HEK293 (cell line): Measurements from ENCODE around the gene CFH.

Source experiments
- WT1 ChIP-seq: fragments of 450-650 bp; formaldehyde crosslinking; IDR thresholded peaks from 2 replicates; pipeline ENCODE4 v1.5.1; 2016; ENCODE audit warnings: missing biosample characterization, missing genetic modification characterization
- ZBTB48 ChIP-seq: fragments of 450-650 bp; formaldehyde crosslinking; IDR thresholded peaks from 2 replicates; pipeline ENCODE4 v1.5.1; 2016; ENCODE audit warnings: missing biosample characterization, missing genetic modification characterization
- ZNF133 ChIP-seq: fragments of 450-650 bp; formaldehyde crosslinking; IDR thresholded peaks from 2 replicates; pipeline ENCODE4 v1.5.1; 2016; ENCODE audit warnings: missing biosample characterization, missing genetic modification characterization
- ZNF292 ChIP-seq: fragments of 450-650 bp; formaldehyde crosslinking; IDR thresholded peaks from 2 replicates; pipeline ENCODE4 v1.5.1; 2016; ENCODE audit warnings: low read depth, missing biosample characterization, missing genetic modification characterization, borderline replicate concordance
- ZNF416 ChIP-seq: fragments of 450-650 bp; formaldehyde crosslinking; IDR thresholded peaks from 2 replicates; pipeline ENCODE4 v1.5.1; 2016; ENCODE audit warnings: missing biosample characterization, missing genetic modification characterization
- TF ChIP-seq, protein P1 (sequence below): fragments of 450-650 bp; formaldehyde crosslinking; IDR thresholded peaks from 2 replicates; pipeline ENCODE4 v1.5.1; 2016; ENCODE audit warnings: missing biosample characterization, missing genetic modification characterization
- TF ChIP-seq, protein P2 (sequence below): fragments of 450-650 bp; formaldehyde crosslinking; IDR thresholded peaks from 2 replicates; pipeline ENCODE4 v1.5.1; 2016; ENCODE audit warnings: missing biosample characterization, missing genetic modification characterization
- TF ChIP-seq, protein P3 (sequence below): fragments of 450-650 bp; formaldehyde crosslinking; IDR thresholded peaks from 2 replicates; pipeline ENCODE4 v1.5.1; 2016; ENCODE audit warnings: missing biosample characterization, missing genetic modification characterization

- TF ChIP-seq, protein P1, sequence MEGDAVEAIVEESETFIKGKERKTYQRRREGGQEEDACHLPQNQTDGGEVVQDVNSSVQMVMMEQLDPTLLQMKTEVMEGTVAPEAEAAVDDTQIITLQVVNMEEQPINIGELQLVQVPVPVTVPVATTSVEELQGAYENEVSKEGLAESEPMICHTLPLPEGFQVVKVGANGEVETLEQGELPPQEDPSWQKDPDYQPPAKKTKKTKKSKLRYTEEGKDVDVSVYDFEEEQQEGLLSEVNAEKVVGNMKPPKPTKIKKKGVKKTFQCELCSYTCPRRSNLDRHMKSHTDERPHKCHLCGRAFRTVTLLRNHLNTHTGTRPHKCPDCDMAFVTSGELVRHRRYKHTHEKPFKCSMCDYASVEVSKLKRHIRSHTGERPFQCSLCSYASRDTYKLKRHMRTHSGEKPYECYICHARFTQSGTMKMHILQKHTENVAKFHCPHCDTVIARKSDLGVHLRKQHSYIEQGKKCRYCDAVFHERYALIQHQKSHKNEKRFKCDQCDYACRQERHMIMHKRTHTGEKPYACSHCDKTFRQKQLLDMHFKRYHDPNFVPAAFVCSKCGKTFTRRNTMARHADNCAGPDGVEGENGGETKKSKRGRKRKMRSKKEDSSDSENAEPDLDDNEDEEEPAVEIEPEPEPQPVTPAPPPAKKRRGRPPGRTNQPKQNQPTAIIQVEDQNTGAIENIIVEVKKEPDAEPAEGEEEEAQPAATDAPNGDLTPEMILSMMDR, result no peak
- TF ChIP-seq ZNF133 (no peak), ZBTB48 (tag by site-specific recombination) (no peak), ZNF292 (no peak), ZNF416 (tag by site-specific recombination) (no peak), WT1 (tag by site-specific recombination) (no peak)
- TF ChIP-seq, protein P2, sequence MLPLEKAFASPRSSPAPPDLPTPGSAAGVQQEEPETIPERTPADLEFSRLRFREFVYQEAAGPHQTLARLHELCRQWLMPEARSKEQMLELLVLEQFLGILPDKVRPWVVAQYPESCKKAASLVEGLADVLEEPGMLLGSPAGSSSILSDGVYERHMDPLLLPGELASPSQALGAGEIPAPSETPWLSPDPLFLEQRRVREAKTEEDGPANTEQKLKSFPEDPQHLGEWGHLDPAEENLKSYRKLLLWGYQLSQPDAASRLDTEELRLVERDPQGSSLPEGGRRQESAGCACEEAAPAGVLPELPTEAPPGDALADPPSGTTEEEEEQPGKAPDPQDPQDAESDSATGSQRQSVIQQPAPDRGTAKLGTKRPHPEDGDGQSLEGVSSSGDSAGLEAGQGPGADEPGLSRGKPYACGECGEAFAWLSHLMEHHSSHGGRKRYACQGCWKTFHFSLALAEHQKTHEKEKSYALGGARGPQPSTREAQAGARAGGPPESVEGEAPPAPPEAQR (tag by site-specific recombination), result no peak
- TF ChIP-seq, protein P3, sequence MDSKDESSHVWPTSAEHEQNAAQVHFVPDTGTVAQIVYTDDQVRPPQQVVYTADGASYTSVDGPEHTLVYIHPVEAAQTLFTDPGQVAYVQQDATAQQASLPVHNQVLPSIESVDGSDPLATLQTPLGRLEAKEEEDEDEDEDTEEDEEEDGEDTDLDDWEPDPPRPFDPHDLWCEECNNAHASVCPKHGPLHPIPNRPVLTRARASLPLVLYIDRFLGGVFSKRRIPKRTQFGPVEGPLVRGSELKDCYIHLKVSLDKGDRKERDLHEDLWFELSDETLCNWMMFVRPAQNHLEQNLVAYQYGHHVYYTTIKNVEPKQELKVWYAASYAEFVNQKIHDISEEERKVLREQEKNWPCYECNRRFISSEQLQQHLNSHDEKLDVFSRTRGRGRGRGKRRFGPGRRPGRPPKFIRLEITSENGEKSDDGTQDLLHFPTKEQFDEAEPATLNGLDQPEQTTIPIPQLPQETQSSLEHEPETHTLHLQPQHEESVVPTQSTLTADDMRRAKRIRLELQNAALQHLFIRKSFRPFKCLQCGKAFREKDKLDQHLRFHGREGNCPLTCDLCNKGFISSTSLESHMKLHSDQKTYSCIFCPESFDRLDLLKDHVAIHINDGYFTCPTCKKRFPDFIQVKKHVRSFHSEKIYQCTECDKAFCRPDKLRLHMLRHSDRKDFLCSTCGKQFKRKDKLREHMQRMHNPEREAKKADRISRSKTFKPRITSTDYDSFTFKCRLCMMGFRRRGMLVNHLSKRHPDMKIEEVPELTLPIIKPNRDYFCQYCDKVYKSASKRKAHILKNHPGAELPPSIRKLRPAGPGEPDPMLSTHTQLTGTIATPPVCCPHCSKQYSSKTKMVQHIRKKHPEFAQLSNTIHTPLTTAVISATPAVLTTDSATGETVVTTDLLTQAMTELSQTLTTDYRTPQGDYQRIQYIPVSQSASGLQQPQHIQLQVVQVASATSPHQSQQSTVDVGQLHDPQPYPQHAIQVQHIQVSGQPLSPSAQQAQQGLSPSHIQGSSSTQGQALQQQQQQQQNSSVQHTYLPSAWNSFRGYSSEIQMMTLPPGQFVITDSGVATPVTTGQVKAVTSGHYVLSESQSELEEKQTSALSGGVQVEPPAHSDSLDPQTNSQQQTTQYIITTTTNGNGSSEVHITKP (tag by site-specific recombination), result no peak
Measured at GRCh38 chr1:196669051-196669450, 17.2 kb downstream of the CFH start.
